Endothelial cell of umbilical vein (primary cell): ENCODE results near the gene KIAA1217. TPM values are rescaled to one million over a fixed set of nuclear protein-coding genes. Genes with fewer than 3 reads are reported as not detected.

Source experiments
- BruUV-seq: library from RNA; stranded (reverse); fragments of 400-500 nt; replicated peaks from 2 replicates; lab custom pipeline; 2021; lab: Mats Ljungman, UMichigan
- CTCF ChIA-PET: fragments of 300-600, 350-600 bp; sonication (Branson Sonifier 250); formaldehyde crosslinking; loops from one replicate; lab custom pipeline; 2021; ENCODE audit warnings: antibody characterized with exemption, inconsistent platforms; lab: Charles Lee
- POLR2A ChIA-PET: fragments of 300-600, 350-600 bp; sonication (Branson Sonifier 250); formaldehyde crosslinking; loops from one replicate; lab custom pipeline; 2021; ENCODE audit warnings: antibody characterized with exemption, inconsistent platforms; lab: Charles Lee
- DNase-seq: peaks from one replicate; pipeline ENCODE4 v3.0.0-alpha.2; 2011; ENCODE audit warnings: low read depth, low spot score
- FAIRE-seq: peaks from 2 replicates; lab custom pipeline; 2011; peaks lifted over from hg19 to GRCh38; lab: Jason Lieb, UNC
- H2AFZ ChIP-seq: 2 replicates; pipeline ENCODE4 v1.6.0; 2012; ENCODE audit warnings: low read depth, low read length, control low read depth, inconsistent platforms
- H3K27ac ChIP-seq: 2 replicates; pipeline ENCODE4 v1.5.1; 2011; ENCODE audit warnings: low read depth, mild to moderate bottlenecking, control low read depth, low read length, moderate library complexity; ENCODE audit not compliant: insufficient read depth
- H3K27me3 ChIP-seq, 2 experiments: 2 replicates each; pipeline versions ENCODE4 v1.6.0 to v1.6.1; 2011; ENCODE audit warnings: low read length in 2 of 2, mixed read lengths in 1 of 2; ENCODE audit not compliant: control insufficient read depth in 2 of 2, insufficient read depth in 2 of 2
- H3K36me3 ChIP-seq, 2 experiments: 2 replicates in 1 of 2; 3 replicates in 1 of 2; pipeline ENCODE4 v1.5.1; 2011; ENCODE audit warnings: low read length in 2 of 2, mild to moderate bottlenecking in 1 of 2, moderate library complexity in 1 of 2; ENCODE audit not compliant: control insufficient read depth in 2 of 2, insufficient read depth in 2 of 2; ENCODE audit errors: extremely low read depth in 1 of 2
- H3K4me1 ChIP-seq: 3 replicates; pipeline ENCODE4 v1.5.1; 2011; ENCODE audit warnings: mild to moderate bottlenecking, low read length; ENCODE audit not compliant: control insufficient read depth, insufficient read depth; ENCODE audit errors: extremely low read depth
- H3K4me2 ChIP-seq: 2 replicates; pipeline ENCODE4 v1.6.1; 2011; ENCODE audit warnings: low read length, control low read depth, mixed read lengths; ENCODE audit not compliant: insufficient read depth
- H3K4me3 ChIP-seq, 3 experiments: fragments of 200-600 bp in 1 of 3; sonication (generic), shearing (Covaris generic) in 1 of 3; replicated peaks in 1 of 3; 2 replicates each; pipeline ENCODE4 v1.5.1; 2011 to 2016; ENCODE audit warnings: control low read depth in 3 of 3, low read length in 3 of 3, mild to moderate bottlenecking in 2 of 3, inconsistent platforms in 1 of 3, low read depth in 1 of 3, moderate library complexity in 1 of 3; ENCODE audit not compliant: insufficient read depth in 1 of 3
- H3K79me2 ChIP-seq: 2 replicates; pipeline ENCODE4 v1.6.0; 2012; ENCODE audit warnings: low read length, inconsistent platforms; ENCODE audit not compliant: control insufficient read depth, insufficient read depth
- H3K9ac ChIP-seq: replicated peaks from 2 replicates; pipeline ENCODE3; 2011; ENCODE audit warnings: low read length, control low read depth; ENCODE audit not compliant: insufficient read depth; ENCODE audit errors: extremely low read depth
- H3K9me1 ChIP-seq: replicated peaks from 3 replicates; pipeline ENCODE4 v1.6.0; 2011; ENCODE audit warnings: mild to moderate bottlenecking, low read length; ENCODE audit not compliant: control insufficient read depth, insufficient read depth; ENCODE audit errors: extremely low read depth
- H3K9me3 ChIP-seq: replicated peaks from 2 replicates; pipeline ENCODE4 v1.5.1; 2012; ENCODE audit warnings: low read length, inconsistent platforms; ENCODE audit not compliant: control insufficient read depth, insufficient read depth
- H4K20me1 ChIP-seq: replicated peaks from 2 replicates; pipeline ENCODE3; 2011; ENCODE audit warnings: mild to moderate bottlenecking, low read length; ENCODE audit not compliant: control insufficient read depth, insufficient read depth; ENCODE audit errors: extremely low read depth
- EZH2 ChIP-seq: IDR thresholded peaks from 2 replicates; pipeline ENCODE4 v1.6.1; 2012; ENCODE audit warnings: borderline replicate concordance, low read depth, mild to moderate bottlenecking, moderate library complexity, low read length, inconsistent platforms; ENCODE audit not compliant: severe bottlenecking
- FOS ChIP-seq: IDR thresholded peaks from 2 replicates; pipeline ENCODE4 v1.6.1; 2011; ENCODE audit warnings: mild to moderate bottlenecking, low read length, moderate library complexity, borderline replicate concordance; ENCODE audit not compliant: insufficient read depth
- GATA2 ChIP-seq: IDR thresholded peaks from 2 replicates; pipeline ENCODE4 v1.7.0; 2011; ENCODE audit warnings: low read depth, mild to moderate bottlenecking, moderate library complexity, mixed read lengths, low read length; ENCODE audit not compliant: insufficient read length, insufficient read depth
- JUN ChIP-seq: IDR thresholded peaks from 2 replicates; pipeline ENCODE4 v1.6.1; 2011; ENCODE audit warnings: borderline replicate concordance, low read depth; ENCODE audit not compliant: insufficient read length, insufficient read depth
- MYC ChIP-seq: IDR thresholded peaks from one replicate; pipeline ENCODE4 v1.6.1; 2011; ENCODE audit warnings: mild to moderate bottlenecking, low read depth, low read length
- POLR2A ChIP-seq: IDR thresholded peaks from 2 replicates; pipeline ENCODE4 v1.6.1; 2012; ENCODE audit warnings: low read depth, mild to moderate bottlenecking, control low read depth, low read length
- POLR2AphosphoS5 ChIP-seq: IDR thresholded peaks from 2 replicates; pipeline ENCODE4 v1.6.1; 2012; ENCODE audit warnings: low read depth, mild to moderate bottlenecking, control low read depth, low read length, moderate library complexity; ENCODE audit not compliant: insufficient read depth
- dilution Hi-C: fragments of 300-500 bp; cut with MboI; formaldehyde crosslinking; loops from one replicate; pipeline ENCODE4 v1.15.0; 2019; ENCODE audit warnings: low sequenced_read_pairs; ENCODE audit not compliant: extremely low pct_ligation_motif_present
- intact Hi-C: fragments of 100-400 bp; cut with micrococcal nuclease; formaldehyde crosslinking; loops from one replicate; pipeline ENCODE4 v1.10.0; 2022
- polyA plus RNA-seq, 4 experiments: library from polyadenylated mRNA; depleted of rRNA in 3 of 4; stranded (reverse) in 3 of 4; unstranded in 1 of 4; fragments of >200 nt; gene quantifications; 2 replicates each; pipeline versions ENCODE4 v1.2.1 to v1.2.3, GENCODE V29; 2011 to 2012; ENCODE audit warnings: missing spikeins in 1 of 4
- total RNA-seq: library from RNA; stranded (reverse); gene quantifications from 2 replicates; pipeline ENCODE4 v1.2.3, GENCODE V29; 2021
- TF ChIP-seq, protein P1 (sequence below), 2 donors: IDR thresholded peaks; 1 replicate in 1 of 2; 2 replicates in 1 of 2; pipeline ENCODE4 v1.5.1; 2011; ENCODE audit warnings: low read length in 2 of 2, mild to moderate bottlenecking in 2 of 2, moderate library complexity in 2 of 2, control low read depth in 1 of 2, inconsistent platforms in 1 of 2, low read depth in 1 of 2; ENCODE audit not compliant: insufficient read depth in 1 of 2; ENCODE audit errors: extremely low read depth in 1 of 2
- TF ChIP-seq, protein P2 (sequence below): IDR thresholded peaks from 2 replicates; pipeline ENCODE4 v1.6.1; 2011; ENCODE audit not compliant: insufficient read depth, insufficient read length

The KIAA1217 gene
- total and polyA plus RNA-seq, 2 donors (not counting 3 experiments of a cell fraction or from before 2014, with no cell fraction given): 0.83 to 10.3 TPM

- Histone ChIP-seq H3K9me1 (no peaks in the 10 kb centered on the region), H3K9me3 (no peaks in the 10 kb centered on the region), H3K36me3 (no peaks in the 10 kb centered on the region), H3K4me3 (no peak overlapping the region), H3K9ac (no peak overlapping the region), H3K4me2 (no peak overlapping the region), H3K27ac (no peak overlapping the region), H3K79me2 (no peaks in the 10 kb centered on the region), H2AFZ (no peak overlapping the region), H4K20me1 (no peaks in the 10 kb centered on the region), H3K4me1 (no peaks in the 10 kb centered on the region), H3K27me3 (no peaks in the 10 kb centered on the region)
- intact Hi-C loops: no loop called here
- dilution Hi-C loops: no loop called here
- ChIA-PET POLR2A (no interaction called here), CTCF (no interaction called here)
- no TSS peak for BruUV-seq
- FAIRE-seq: no peak
- no peak for DNase-seq
- TF ChIP-seq POLR2A (no peak), EZH2 (no peak), MYC (no peak), POLR2AphosphoS5 (no peak), FOS (no peak), GATA2 (no peak), JUN (no peak)
- TF ChIP-seq, protein P1, sequence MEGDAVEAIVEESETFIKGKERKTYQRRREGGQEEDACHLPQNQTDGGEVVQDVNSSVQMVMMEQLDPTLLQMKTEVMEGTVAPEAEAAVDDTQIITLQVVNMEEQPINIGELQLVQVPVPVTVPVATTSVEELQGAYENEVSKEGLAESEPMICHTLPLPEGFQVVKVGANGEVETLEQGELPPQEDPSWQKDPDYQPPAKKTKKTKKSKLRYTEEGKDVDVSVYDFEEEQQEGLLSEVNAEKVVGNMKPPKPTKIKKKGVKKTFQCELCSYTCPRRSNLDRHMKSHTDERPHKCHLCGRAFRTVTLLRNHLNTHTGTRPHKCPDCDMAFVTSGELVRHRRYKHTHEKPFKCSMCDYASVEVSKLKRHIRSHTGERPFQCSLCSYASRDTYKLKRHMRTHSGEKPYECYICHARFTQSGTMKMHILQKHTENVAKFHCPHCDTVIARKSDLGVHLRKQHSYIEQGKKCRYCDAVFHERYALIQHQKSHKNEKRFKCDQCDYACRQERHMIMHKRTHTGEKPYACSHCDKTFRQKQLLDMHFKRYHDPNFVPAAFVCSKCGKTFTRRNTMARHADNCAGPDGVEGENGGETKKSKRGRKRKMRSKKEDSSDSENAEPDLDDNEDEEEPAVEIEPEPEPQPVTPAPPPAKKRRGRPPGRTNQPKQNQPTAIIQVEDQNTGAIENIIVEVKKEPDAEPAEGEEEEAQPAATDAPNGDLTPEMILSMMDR (IDR thresholded peaks at IDR 0.05; ENCODE audit: extremely low read depth in 1 of 2, insufficient read depth in 1 of 2, low read depth in 1 of 2, low read length in 2 of 2): no peak
- TF ChIP-seq, protein P2, sequence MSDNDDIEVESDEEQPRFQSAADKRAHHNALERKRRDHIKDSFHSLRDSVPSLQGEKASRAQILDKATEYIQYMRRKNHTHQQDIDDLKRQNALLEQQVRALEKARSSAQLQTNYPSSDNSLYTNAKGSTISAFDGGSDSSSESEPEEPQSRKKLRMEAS: no peak
Observed at GRCh38 chr10:24177636-24178035, 31.3 kb upstream of the KIAA1217 start.
